ENCODE measurements around the gene CHD6.

The CHD6 gene

DNA sequence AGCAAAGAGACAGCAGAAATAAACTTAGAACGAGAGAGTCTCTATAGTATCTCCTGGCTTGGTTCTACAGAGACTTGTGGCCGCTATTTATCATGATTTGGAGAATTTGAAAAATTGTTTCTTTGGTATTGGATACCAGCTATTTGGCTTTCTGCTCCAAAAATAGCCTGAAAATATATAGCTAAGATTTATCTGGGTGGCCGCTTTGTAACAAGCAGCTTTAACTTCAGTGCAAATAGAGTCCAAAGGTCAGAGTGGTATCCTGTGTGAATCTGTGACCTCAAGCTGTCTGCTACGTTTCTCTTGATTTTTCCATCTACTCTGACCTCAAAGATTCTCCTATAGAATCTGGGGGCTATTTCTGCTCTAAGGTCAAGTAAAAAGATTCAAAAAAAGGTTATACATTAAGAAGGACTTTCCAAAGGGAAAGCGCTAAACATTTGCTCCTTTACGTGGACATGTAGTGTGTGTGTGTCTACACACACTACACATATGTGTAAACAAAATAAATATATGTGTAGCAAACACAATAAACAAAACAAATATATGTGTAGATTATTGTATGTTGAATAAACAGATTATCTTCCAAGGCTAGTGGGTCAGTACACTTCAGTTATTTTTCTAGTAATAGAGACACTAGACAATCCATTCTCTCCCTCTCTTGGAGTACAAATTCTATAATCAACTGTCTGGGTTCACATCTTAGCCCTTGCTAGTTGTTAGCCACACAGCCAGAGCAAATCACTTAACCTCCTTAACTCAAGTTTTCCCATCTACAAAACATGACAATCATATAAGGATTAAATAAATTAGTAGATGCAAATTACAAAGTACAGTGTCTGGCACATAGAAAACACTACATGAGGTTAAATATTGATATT, 40.8 kb downstream of the CHD6 start:
- no peak for FAIRE-seq

DNA sequence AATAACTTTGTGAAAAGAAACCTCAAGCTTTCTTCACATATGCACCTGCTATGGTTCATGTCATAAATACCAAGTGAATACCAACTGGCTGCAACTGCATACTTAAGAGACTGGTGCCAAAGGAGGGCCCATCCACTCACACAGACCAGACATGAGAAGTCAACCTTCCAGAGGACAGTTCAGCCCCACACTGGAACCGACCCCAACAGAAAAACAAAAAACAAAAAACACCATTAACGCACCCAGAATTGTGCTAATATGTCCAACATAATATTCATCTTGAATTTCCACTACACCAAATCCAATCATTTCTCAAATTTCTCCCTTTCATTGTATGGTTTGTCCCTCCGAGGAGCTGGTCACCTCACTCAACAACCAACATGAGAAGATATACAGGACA, 42.8 kb downstream of the CHD6 start:
- FAIRE-seq = no peak

DNA sequence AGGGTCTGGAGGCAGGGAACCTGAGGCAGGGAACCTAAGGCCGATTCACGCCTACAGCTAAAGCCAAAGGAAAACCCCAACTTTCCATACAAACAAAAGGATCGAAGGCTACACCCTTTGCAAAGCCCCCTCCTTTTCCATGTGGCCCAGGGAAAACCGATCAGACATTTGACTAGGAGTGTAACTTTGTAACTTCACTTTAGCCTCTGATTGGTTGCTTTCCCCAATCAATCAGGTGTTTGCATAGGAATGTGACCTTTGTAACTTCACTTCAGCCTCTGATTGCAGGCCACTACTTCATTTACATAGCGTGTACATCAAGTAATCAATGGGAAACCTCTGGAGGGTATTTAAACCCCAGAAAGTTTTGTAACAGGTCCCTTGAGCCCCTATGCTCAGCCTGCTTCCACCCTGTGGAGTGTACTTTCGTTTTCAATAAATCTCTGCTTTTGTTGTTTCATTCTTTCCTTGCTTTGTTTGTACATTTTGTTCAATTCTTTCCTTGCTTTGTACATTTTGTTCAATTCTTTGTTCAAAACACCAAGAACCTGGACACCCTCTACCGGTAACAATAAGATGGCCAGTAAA, 43.3 kb downstream of the CHD6 start:
- FAIRE-seq = no peak

DNA sequence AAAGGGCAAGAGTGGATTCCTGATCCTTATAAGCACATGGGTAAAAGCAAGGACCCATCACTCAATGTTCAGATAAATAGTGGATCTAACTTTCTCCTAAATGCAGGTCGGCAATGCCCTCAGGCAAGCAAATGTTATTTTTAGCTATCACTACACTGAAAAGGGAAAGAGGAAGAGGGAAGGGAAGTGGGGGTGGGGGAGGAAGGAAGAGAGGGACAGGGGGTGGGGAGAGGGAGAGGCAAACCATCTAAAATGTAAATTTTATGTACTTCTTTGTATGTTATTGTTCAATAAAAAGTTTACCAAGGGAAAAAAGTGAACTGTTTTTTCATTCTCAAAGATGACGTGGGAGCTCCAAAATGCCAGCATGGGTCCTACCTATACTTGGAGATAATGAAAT, 44.2 kb downstream of the CHD6 start:
- FAIRE-seq = no peak

DNA sequence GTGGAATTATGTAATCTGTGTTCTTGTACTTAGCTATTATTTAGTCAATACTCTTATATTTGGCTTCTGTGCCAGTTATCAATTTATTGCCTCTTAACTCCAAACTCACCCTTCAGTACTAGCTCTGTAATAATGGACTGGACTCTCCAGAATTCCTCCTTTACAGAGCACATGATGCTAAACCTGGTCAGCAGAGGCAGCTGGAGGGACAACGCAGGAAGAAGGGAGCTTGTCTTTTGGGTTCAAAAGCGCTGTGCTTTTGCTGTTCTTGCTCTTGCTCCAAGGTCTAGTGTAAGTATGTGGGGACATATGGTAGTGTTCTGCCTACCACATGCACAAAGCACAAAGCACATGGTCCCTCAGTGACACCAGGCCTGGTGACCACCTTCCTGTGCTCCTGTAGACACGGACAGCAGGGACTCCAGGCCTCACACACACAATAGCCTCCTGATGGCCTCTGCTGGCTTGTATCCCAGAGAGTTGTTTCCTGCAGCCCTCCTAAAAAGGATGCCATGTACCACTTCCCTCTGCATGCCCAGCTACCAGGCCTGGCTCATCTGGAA, 46.1 kb downstream of the CHD6 start:
- no peak for FAIRE-seq

DNA sequence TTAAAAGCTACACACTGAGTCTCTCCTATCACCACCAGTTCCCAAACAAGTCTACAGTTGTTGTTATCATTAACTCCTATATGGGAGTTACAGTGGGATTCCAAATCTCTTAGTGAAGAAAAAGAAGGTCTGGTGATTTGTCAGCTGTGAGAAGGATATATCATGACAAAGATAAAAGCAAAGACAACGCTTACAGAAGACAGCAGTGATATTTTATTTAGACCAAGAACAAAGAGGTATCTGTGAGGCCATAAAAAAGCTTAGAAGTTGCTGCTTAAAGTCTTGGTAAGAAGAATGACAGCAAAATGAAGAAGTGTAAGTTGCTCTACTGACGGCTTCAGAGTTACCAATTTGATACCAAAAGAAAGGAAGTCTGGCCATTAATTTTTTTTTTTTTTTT, 47.2 kb downstream of the CHD6 start:
- FAIRE-seq = no peak

DNA sequence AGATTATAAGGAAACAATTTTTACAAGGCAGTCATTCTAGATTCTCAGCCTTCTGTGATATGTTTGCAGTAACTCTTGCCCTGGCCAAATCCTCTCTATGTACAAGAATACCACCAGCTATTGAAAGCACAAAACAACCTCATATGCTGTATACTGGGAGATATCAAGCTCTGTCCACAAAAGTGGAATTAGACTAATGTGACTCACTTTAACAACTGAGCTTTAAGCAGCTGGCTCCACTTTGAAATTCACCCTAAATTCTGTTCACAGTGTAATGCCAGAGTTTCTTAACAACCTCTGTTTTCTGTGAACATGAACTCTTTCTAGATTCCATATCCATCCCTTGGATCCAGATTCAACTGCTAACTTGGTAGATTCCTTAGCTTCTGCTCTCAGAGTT, 47.6 kb downstream of the CHD6 start:
- no peak for FAIRE-seq

DNA sequence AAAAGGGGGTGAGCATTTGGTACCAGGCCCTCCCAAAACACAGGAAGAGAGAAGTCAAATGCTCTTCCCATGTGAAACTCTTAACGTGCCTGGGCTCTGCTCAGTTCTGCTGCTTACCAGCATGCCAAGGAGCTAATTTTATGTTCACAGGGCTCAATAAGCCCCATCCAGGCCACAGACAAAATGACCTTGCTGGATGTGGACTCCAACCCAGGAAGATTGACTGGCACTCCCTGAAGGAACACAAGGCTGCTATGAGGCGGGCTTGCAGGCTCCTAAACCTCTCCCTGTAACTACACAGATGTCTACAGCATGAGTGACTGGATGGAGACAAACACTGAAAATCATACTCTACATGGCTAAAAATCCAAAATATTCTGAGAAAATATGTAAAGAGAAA, 50.6 kb downstream of the CHD6 start:
- FAIRE-seq = no peak

DNA sequence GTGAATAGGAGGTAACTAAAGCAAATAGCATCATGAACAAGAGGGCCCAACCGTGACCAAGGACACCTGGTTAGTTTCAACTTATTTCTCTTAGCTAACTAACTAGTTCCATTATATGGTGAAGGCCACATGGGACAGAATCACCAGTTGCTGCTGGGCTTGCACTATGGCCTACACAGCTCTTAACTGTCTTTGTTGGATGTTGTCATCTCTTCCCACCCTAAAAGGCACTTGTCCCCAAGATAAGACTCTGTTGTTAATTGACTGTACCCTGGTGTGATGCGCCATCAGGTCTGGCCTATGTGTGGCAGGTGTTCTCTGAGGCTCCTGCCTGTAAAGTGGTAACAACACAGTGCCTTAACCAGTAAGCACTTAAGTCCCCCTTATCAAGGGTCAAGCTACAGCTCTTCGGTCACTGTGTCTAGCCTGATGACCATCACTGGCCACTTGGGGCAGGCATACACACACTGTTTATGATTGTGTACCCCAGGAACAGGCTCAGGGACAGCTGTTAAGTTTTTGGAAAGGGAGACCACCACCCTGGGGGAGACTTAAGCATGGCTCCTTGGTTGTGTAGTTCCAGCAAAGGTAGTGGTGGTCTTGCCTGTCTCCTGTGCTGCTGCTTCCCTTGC, 51.2 kb downstream of the CHD6 start:
- FAIRE-seq = no peak

DNA sequence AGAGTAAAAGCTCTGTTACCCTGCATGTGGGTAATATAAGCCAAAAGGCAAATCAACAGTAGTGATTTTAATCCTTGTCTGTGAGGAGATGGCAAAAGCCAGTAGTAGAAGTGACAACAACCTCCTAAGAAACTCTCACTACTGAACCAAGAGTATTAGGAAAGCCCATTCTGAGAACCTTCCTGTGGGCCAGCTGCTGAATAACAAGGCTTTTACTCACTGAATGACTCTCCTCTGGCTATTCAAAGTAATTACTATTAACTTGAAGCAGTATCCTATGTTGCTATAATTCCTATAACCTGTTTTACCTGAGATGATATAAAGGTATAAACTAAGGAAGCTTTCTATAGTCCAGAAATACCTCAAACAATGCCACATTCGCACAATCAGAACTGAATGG, 55.1 kb downstream of the CHD6 start:
- FAIRE-seq = no peak

DNA sequence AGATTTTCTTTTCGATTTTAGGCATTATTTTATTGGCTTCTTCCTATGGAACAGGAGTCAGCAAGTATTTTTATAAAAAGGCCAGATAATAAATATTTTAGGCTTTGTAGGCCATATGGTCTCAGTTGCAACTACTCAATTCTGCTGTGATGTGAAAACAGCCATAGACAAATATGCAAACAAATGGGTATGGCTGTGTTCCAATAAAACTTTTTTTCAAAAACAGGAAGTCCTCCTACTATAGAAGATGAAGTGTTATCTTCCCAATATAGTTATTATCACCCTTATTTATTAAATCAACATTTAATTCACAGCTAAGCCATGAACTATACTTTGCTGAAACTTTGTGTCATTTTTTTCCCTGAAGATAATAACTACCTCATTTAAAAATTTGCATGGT, 57.2 kb downstream of the CHD6 start:
- no peak for FAIRE-seq

DNA sequence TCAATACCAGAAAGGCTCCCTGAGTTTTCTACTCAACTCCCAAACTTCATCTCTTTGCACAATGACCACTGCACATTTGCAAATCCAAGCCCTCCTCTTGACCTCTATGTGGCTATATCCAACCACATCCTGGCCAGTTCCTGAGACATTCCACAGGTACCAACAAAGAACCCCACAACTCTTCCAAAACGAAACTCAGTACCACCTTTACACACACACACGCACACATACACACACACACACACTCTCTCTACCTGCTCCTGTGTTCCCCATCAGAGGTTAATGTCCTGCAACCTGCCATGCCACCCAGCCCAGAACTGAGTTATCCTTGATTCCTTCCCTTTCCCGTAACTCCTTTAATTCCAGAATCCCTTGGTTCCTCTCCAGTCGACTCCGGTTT, 58.5 kb downstream of the CHD6 start:
- no peak for FAIRE-seq

DNA sequence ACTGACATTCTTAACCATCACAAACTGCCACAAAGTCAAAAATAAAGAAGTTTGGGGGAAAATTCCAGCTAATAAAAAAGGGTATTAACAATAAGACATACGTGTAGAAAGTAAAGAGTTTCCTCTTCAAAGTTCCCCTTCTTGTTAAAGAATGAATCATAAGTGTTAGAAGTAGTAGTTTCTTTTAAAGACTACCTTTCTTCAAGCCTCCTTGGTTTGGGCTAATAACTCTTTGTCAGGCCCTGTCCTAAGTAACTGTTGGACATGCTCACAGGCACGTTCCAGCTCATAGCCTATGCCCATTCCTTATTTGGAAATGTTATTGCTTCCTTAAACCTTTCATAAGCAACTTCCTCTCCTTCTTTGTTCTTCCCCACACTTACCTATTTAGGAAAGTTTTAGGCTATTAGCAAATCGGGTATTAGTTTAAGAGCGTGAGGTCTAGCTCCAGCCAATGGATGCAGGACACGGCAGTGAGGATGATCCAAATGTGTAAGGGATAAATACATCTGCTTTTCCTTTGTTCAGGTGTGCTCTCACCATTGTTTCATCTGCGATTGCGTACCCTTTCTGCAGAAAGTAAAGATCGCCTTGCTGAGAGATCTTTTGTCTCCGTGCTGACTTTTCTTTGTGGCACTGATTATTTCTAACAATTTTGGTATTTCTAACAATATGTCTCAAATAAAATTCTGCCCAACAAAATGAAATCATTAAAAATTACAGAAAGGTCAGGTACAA, 64.9 kb downstream of the CHD6 start:
- no peak for FAIRE-seq

DNA sequence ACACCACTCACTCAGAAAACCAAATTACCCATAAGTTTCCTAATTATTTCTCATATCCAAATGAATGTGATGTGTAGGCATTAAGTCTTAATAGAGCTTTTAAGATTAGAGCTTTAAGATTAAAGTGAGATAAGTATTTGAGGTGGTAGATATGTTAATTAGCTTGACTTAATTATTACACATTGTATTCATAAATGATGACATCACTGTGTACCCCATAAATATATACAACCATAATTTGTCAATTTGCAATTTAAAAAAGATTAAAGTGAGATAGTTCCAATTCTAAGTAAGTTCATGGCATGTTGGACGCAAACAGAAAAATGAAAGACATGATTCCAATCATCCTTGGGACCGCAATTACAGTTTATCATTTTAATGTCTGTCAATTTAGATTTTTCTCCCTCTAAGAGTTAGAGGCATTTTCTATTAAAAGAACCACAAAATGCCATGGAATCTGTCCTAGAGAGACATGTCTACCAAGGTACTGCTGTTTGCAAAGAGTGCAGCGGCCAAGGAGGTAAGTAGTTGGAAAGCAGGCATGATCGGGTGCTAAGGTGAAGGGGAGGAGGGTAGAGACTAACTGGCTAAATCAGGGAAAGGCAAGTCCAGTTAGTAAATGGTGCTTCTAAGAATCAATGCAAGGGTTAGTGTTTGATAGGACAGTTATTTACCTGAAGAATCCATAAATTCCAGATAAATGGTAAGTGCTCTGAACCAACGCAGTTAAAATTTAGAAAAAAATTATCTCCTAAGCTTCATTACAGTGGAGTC, 65.7 kb downstream of the CHD6 start:
- no peak for FAIRE-seq

DNA sequence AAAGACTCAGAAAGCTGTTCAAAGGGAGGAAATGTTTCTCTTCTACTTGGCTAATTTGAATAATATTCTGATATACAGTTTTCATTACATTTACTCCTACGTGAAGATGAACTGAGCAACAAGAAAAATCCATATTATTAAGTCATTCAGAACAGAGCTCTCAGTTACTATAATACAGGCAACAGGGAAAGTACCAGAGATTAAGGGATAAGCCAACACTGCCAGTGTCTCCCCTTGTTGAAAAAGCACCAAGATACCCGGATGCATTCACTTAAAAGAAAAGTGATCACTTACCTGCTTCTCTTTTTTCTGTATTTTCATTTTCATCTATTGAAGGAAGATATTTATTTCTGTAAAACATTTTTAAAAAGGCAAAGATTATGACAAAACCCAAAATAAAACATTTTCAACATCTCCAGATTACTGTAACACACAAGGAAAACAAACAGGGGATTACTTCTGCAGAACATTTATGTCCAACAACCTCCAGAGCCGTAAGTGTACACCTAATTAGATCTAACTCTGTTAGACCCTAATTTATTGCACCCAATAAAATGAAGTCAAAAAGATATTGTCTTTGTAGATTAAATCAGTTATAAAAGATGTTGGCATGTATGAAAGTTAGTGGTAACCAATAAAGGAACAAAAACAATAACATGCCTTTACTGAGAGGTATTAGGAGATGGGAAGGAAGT, 67.0 kb downstream of the CHD6 start:
- FAIRE-seq = no peak

DNA sequence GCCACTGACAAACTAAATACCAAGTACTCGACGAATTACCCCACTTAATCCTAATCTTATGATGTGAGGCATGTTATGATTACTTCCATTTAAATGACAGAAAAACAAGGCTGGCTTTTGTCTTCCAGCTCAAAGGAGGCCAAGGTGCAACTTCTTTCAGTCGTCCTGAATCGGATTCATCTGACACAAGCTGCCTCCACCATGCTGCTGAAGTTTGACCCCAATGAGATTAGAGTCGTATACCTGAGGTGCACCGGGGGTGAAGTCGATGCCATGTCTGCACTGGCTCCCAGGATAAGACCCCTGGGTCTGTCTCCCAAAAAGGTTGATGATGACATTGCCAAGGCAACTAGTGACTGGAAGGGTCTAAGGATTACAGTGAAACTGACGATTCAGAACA, 71.0 kb downstream of the CHD6 start:
- no peak for FAIRE-seq

DNA sequence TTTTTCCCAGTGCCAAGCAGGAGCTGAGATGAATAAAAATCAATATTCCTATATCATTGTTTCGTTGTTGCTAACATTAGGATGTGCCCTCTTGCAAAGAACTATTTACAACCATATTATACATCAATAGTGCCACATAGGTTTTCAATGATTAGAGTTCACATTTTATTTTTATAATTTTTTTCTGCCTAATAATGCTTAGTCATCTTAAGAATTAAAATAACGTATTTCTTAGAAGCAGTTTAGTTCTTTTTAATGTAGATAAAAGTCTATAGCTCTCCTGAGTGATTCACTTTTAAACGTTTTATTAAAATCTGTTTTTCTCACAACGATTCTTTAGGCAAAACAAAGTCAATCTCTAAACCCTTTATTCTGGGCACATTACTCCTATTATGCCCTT, 71.6 kb downstream of the CHD6 start:
- no peak for FAIRE-seq

DNA sequence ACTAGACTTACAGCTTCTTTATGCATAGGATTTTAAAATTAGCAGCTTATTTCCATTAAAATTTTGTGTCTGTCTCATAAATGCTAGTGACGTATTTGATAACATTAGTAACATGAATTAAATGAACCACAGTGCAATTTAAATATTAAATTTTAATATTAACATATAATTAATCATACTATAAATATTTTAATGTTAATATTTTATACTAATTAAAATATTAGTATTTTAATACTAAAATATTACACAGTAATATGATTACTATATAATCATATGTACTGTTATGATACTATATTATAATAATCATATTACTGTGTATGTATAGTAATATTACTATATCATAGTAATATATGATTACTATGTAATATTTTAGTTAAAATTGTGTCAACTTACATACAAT, 73.7 kb downstream of the CHD6 start:
- peak; percentile 92 for FAIRE-seq

DNA sequence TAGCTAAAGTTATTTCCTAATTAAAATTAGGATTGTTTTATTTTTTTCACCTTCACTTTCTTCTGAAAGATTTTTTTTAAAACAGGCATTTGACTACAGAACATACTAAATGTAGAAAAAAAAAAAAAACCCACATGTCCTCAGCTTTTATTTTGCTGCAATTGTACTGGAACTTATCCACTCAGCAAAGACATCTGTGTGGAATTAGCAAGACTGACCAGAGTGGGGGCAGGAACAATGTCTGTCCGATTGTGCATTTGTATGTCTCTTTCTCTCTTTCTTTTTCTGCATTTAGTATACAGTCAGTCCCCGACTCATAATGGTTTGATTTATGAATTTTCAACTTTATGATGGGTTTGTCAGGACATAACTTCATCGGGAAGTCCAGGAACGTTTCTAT, 77.3 kb downstream of the CHD6 start:
- FAIRE-seq = no peak

DNA sequence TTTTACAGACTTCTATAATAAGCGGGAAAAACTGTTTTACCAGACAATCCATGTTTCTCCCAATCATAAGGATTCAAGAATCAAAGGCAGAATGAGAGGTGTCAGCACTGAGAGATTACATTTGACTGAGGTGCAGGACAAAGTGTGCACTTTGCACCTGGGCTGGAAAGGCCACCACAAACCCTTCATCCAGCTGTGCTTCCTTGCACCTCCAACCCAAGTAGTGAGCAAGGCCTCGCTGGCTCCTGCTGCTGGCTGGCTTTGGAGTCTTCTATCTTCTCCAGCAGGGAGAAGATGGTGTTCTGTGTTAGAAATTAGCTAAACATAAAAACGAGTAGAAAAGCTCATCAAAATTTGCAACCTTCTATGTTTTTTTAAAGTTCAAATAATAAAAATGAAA, 77.7 kb downstream of the CHD6 start:
- FAIRE-seq = no peak

DNA sequence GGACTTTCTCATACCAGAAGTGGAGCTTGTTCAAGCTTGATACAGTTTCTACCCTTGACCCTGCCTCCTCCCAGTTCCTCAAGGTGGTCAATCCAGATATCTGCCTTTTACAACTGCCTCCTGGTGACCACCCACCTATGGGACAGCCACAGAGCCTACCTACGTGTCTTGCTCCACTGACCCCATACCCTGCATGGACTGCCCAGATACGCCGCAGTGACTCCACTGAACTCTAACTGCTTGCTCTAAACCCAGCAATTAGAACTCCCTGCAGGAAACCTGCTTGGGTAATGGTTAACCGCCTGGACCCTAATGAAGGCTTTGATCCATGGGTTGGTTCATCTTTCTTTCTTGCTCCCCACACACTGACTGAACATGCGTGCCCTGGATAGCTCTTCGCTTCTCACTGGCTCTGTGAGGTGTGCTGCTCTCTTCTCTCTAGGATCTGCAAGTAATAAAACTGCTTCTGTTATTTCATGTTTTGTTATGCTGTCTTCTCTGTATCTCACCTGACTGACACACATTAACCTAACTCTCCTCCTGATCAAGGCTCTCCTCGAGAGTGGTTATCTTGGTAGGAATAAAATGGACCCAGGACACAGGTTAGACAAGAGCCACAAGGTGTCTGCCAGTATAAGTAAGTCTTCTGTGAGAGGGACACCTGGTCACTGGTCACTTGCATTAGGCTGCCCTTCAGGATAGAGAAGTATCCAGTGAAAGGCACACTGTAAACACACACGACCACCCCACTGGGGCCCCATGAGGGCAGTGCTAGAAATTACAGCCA, 79.2 kb downstream of the CHD6 start:
- FAIRE-seq = no peak
